ENCODE results near the gene GRP. TPM values are rescaled to one million over a fixed set of nuclear protein-coding genes. Genes with fewer than 3 reads are reported as not detected.

GRP gene
- total RNA-seq, 2 donors from 2014 or later: not detected

GRCh38 chr18:59266886-59267502 is 47.0 kb downstream of the GRP start:
- no peak for DNase-seq (ENCODE audit: low spot score)
- Histone ChIP-seq H3K27ac (no peak overlapping the region), H3K27me3 (replicated peaks; ENCODE audit: insufficient read depth) (peaks cover 25% of the 10 kb centered on the region), H3K4me3 (no peak overlapping the region), H3K4me1 (ENCODE audit: control insufficient read depth in 1 of 2, low read depth in 2 of 2) (peaks cover 4 to 15% of the 10 kb centered on the region in 2 donors), H3K36me3 (no peaks in the 10 kb centered on the region), H3K9me3 (no peaks in the 10 kb centered on the region)
- TF ChIP-seq CTCF (IDR thresholded peaks at IDR 0.05): no peak
- ATAC-seq (ENCODE audit: insufficient number of reproducible peaks, low FRiP score, low read depth): no peak

GRCh38 chr18:59267503-59268126 is 47.7 kb downstream of the GRP start:
- ATAC-seq (ENCODE audit: insufficient number of reproducible peaks, low FRiP score, low read depth): no peak
- Histone ChIP-seq H3K4me1 (ENCODE audit: control insufficient read depth in 1 of 2, low read depth in 2 of 2) (peaks cover 4 to 21% of the 10 kb centered on the region in 2 donors), H3K36me3 (no peaks in the 10 kb centered on the region), H3K27me3 (replicated peaks; ENCODE audit: insufficient read depth) (peaks cover 30% of the 10 kb centered on the region), H3K27ac (no peak overlapping the region), H3K9me3 (no peaks in the 10 kb centered on the region), H3K4me3 (no peak overlapping the region)
- DNase-seq (ENCODE audit: low spot score): no peak
- no peak for TF ChIP-seq CTCF (IDR thresholded peaks at IDR 0.05)

GRCh38 chr18:59268127-59268720 is 48.3 kb downstream of the GRP start:
- Histone ChIP-seq H3K4me3 (no peak overlapping the region), H3K4me1 (ENCODE audit: control insufficient read depth in 1 of 2, low read depth in 2 of 2) (peaks cover 6 to 27% of the 10 kb centered on the region in 2 donors), H3K9me3 (no peaks in the 10 kb centered on the region)

GRCh38 chr18:59268721-59269562 is 49.0 kb downstream of the GRP start:
- Histone ChIP-seq H3K27me3 (replicated peaks; ENCODE audit: insufficient read depth) (peaks cover 37% of the 10 kb centered on the region), H3K4me1 (ENCODE audit: control insufficient read depth in 1 of 2, low read depth in 2 of 2) (peaks cover 10 to 34% of the 10 kb centered on the region in 2 donors), H3K4me3 (peak overlapping the region; percentile 29), H3K9me3 (no peaks in the 10 kb centered on the region), H3K36me3 (no peaks in the 10 kb centered on the region), H3K27ac (no peak overlapping the region)
- no peak for ATAC-seq (ENCODE audit: insufficient number of reproducible peaks, low FRiP score, low read depth)
- TF ChIP-seq CTCF (IDR thresholded peaks at IDR 0.05): no peak
- DNase-seq (ENCODE audit: low spot score): no peak

More at GRCh38 chr18:59268127-59268720, 48.3 kb downstream of the GRP start:
- DNase-seq (ENCODE audit: low spot score) (no peak), ATAC-seq (ENCODE audit: insufficient number of reproducible peaks, low FRiP score, low read depth) (no peak)
- Histone ChIP-seq H3K27me3 (replicated peaks; ENCODE audit: insufficient read depth) (peaks cover 32% of the 10 kb centered on the region), H3K27ac (no peak overlapping the region), H3K36me3 (no peaks in the 10 kb centered on the region)
- no peak for TF ChIP-seq CTCF (IDR thresholded peaks at IDR 0.05)

Data from thoracic aorta (tissue), 2 donors.